ENCODE results near the gene C3orf33.

Gene C3orf33

GRCh38 chr3:155742349-155742965 lies 63.6 kb downstream of the C3orf33 start:
- no peak for TF ChIP-seq CTCF (IDR thresholded peaks at IDR 0.05)
- DNase-seq = no peak
- Histone ChIP-seq H3K36me3 (no peaks in the 10 kb centered on the region), H3K4me1 (peaks cover 0 to 29% (median 11%) of the 10 kb centered on the region in 4 donors), H3K27ac (no peak overlapping the region), H3K9me3 (no peaks in the 10 kb centered on the region), H3K4me3 (no peak overlapping the region), H3K27me3 (peaks cover 0 to 19% of the 10 kb centered on the region in 2 donors)
- intact Hi-C loops (cut with DNase I; ENCODE audit: low total_unique reads) = no loop called here

- intact Hi-C loops (cut with DNase I; ENCODE audit: low total_unique reads) = no loop called here
- Histone ChIP-seq H3K27me3 (peaks cover 0 to 19% of the 10 kb centered on the region in 2 donors), H3K9me3 (no peaks in the 10 kb centered on the region), H3K36me3 (no peaks in the 10 kb centered on the region), H3K27ac (no peak overlapping the region), H3K4me1 (peaks cover 0 to 29% (median 11%) of the 10 kb centered on the region in 4 donors), H3K4me3 (no peak overlapping the region)
- TF ChIP-seq CTCF (IDR thresholded peaks at IDR 0.05) = no peak
- DNase-seq = no peak
These were observed 64.5 kb downstream of the C3orf33 start for GRCh38 chr3:155741603-155742002.

- no peak overlapping the region for H3K27ac ChIP-seq
These were observed 65.0 kb downstream of the C3orf33 start for GRCh38 chr3:155741101-155741500.

GRCh38 chr3:155739154-155739553 lies 66.9 kb downstream of the C3orf33 start:
- no peak for TF ChIP-seq CTCF (IDR thresholded peaks at IDR 0.05)
- Histone ChIP-seq H3K9me3 (no peaks in the 10 kb centered on the region), H3K4me1 (peaks cover 0 to 11% (median 7%) of the 10 kb centered on the region in 4 donors), H3K27me3 (peaks cover 0 to 19% of the 10 kb centered on the region in 2 donors), H3K4me3 (no peak overlapping the region), H3K36me3 (no peaks in the 10 kb centered on the region), H3K27ac (no peak overlapping the region)
- intact Hi-C loops (cut with DNase I; ENCODE audit: low total_unique reads) = no loop called here
- no peak for DNase-seq

More at GRCh38 chr3:155741101-155741500, 65.0 kb downstream of the C3orf33 start:
- intact Hi-C loops (cut with DNase I; ENCODE audit: low total_unique reads) = no loop called here
- Histone ChIP-seq H3K4me1 (peaks cover 0 to 27% (median 11%) of the 10 kb centered on the region in 4 donors), H3K36me3 (no peaks in the 10 kb centered on the region), H3K27me3 (peaks cover 0 to 19% of the 10 kb centered on the region in 2 donors), H3K9me3 (no peaks in the 10 kb centered on the region), H3K4me3 (no peak overlapping the region)
- no peak for TF ChIP-seq CTCF (IDR thresholded peaks at IDR 0.05)
- DNase-seq = no peak

GRCh38 chr3:155738580-155739076 lies 67.5 kb downstream of the C3orf33 start:
- H3K9me3 ChIP-seq = no peaks in the 10 kb centered on the region
- peaks cover 0 to 19% of the 10 kb centered on the region in 2 donors for H3K27me3 ChIP-seq
- intact Hi-C loops (cut with DNase I; ENCODE audit: low total_unique reads) = no loop called here
- H3K4me1 ChIP-seq = peaks cover 0 to 6% (median 2%) of the 10 kb centered on the region in 4 donors
- H3K4me3 ChIP-seq = no peak overlapping the region
- DNase-seq = no peak
- no peak overlapping the region for H3K27ac ChIP-seq
- TF ChIP-seq CTCF (IDR thresholded peaks at IDR 0.05) = no peak
- no peaks in the 10 kb centered on the region for H3K36me3 ChIP-seq

Measured in tibial artery (tissue), 4 donors.